HG03108 (cell line): ENCODE data around the gene BTRC.
"Not testable (repeated sequence)": the region's sequence is repeated elsewhere in the genome, so short reads cannot be mapped to it uniquely, and the experiment has no call there.

Experiments used
- ATAC-seq: cut with Tn5 transposase; IDR thresholded peaks from one replicate; pipeline ENCODE4 v1.9.1; 2021; ENCODE audit warnings: moderate library complexity; ENCODE audit not compliant: unreplicated experiment

BTRC gene

DNA sequence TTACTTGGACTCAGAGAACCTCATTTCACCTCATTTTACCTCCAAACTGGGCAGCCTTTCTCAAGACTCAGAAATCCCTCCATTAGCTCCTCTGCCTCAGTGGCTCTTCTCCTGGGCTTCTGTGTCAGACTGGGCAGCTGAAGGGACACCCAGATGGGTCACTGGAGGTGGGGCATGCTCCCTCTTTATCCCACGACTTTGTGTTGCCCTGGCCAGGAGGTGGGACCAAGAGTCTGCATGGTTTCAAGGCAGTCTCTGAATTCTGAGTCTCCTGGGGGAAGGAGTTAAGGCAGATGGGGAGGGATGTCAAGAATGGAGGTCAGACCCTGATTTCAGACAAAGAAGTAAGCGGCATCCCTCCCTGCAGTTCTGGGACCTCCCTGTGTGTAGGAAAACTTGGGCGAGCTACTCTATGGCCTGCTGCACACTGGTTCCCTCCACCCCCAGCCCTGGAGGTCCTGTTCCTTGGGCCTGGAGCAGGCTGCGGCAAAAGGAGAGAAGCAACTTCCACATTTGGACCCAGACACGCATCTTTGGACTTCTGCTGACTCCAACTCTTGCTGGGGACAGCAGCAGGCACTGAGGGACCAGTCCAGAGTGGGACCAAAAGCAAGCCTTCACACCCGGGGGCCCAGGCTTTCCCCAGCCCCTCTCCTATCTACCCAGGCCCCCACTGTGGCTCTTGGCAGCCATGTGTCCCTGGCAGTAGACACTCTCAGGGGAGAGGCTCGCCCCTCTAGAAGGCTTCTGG, 223.3 kb downstream of the BTRC start:
- no peak for ATAC-seq

DNA sequence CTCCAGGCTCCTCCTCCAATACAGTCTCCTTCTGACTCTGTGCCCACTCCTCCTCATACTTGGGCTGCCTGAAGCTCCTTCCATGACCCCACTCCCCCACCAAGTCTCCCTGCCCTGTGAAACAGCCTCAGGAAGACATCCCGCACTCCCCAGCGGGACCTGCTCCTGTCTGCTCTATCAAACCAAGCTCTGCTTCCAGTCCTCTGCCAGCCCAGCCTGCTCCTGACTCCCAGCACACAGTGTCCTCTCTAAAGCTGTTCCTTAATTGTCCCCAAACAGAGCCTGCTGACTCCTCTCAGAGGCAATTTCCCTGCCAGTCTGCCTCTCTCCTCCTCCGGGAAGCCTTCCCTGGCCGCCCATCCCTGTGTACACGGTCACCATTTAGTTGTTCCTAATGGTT, 224.2 kb downstream of the BTRC start:
- ATAC-seq, result no peak

DNA sequence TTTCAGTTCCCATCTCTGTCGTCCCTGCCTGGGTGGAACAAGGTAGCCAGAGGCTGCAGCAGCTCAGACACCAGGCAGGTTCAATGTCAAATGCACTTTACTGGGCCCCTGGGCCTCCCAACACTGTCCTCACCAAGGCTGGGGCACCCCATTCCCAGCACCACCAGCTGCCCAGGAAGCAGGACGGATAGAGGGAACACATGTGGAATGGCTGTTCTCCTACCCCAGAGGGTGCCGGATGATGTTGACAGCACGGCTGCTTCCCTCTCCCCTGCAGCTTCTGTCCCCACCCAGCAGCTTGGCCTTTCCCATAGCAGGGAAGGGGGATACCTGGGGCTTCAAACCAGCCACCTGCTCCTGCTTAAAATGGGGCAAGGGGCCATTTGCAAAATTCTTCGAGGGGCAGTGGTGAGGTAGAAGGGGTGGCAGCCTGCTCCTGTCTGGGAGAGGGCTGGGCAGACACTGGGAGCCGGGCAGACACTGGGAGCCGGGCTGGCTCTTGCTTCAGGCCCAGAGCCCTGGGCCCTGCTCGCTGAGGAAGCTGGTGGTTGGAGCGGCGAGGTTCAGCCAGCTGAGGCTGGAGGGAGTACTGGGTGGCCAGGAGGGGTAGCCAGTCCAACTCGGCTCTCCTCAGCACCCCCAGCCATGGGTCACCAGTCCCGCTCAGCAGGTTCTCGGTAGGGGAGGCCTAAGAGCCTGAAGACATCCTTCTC, 225.0 kb downstream of the BTRC start:
- ATAC-seq, result no peak

DNA sequence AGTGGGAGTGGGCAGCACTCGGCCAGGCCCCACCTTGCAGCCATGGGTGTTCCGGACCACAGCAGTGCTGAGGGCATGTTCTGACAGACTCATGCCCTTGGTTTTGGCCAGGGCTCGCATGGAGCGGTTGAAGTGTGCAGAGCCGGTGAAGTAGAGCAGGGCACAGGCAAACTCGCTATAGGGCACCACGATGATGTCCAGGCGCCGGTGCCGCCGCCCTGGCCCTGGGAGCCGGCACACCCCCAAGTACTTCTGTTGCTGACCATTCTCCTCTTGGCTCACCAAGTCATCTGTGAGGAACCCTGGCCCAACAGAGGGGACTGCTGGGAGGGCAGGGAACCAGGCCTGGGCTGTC, 225.5 kb downstream of the BTRC start:
- no peak for ATAC-seq

DNA sequence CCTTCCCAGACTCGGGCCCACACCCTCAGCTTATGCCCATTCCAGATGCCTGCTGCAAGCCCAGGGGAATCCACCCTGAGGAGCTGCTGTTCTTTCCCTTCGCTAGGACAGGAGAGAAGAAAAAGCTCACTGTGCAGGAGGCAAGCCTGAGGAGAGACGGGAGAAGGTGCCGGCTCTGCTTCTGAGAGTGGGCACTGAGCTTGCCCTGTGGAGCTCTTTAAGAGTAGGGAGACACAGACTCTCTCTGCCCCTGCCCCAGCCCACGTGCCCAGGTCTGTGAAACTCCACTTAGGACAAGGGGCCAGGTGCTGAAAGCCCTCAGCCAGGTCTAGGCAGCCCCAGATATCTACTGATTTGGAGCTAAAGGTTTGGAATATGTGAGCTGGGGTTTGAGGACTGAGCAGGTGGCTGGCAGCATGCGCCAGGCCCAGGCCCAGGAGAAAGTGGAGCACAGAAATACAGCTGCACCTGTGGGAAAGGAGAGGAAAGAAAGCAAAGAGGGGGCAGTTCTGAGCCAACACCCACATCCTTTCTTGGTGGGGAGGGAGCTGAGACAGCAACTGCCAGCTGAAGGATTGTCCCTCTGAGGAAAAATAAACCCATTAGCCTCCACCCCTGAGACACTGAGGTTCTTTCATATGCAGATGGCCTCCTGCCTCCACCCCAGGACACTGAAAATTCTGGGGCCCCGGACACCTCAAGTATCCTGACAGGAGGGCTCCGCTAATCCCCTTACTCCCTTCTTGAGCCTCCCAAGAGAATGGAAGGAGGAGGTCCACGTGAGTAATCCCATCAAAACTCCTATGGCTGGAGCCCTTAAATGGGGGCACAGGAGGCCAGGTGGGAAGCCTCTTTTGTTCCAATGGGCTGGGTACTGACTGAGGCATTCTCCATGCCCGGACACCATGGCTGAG, 226.8 kb downstream of the BTRC start:
- ATAC-seq, result no peak

DNA sequence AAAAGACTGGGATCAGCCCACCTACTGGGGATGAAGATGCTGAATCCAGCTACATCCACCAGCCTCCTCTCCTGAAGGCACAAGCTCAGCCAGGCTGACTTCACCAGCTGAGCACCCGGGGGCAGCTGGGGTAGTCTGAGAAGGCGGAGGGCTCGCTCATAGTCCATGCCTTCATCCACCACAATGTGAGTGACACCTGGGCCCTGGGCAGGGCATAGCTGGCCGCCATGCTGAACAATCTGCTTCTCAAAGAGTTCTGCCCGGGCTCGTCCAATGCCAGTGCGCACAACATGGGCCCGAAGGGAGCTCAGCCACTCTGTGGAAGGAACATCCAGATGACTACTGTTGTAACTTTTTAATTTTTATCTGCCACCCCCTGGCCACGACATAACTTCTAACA, 231.9 kb downstream of the BTRC start:
- ATAC-seq, result no peak

DNA sequence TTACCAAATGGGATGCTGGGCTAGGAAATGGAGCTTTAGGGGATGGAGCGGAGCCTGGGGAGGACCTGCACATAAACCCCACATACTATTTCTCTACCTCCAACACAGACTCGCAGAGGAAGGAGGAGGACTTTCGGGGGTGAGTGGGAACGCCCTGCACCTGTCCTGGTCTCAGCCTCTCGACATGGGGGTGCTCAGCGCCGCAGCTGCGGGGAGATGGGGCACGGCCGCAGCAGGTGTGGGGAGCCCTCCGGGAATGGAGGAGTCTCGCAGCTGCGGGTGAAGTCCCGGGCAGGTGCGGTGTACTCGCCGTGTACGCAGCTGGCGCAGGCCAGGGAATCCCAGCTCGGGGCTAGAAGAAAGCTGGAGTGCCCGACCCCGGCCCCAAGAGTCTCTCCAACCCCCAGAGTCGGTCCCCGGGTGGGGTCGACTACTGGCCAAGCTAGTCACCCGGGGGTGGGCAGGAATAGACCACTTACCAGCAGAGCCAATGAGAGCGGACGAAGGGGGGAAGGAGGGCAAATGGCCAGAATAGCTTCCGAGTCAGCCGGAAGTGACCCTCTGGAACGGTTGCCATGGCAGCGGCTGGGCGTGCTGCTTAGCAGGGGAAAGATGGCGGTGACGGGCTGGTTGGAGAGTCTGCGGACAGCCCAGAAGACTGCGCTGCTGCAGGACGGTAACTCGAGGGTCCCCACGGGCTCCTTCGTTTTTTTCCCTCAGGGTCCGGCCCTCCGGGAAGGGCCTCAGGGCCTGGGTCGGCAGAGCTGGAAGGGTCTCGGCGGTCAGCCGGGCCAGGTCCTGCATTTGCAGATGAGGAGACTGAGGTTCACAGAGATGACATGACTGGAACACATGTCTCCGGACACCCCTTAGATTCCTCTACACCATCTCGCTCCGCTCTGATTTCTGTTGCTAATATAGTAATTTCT, 234.0 kb downstream of the BTRC start, which contains the start of the genes DPCD and POLL:
DPCD (plus strand) TSS at position 597 of the 929 bp plus-strand sequence; CDS start at position 613, 16 bp downstream.
POLL (minus strand) TSS at position 533 of the 929 bp plus-strand sequence. CDS start 897 bp downstream, outside the sequence.
- ATAC-seq, result peak; percentile 96

DNA sequence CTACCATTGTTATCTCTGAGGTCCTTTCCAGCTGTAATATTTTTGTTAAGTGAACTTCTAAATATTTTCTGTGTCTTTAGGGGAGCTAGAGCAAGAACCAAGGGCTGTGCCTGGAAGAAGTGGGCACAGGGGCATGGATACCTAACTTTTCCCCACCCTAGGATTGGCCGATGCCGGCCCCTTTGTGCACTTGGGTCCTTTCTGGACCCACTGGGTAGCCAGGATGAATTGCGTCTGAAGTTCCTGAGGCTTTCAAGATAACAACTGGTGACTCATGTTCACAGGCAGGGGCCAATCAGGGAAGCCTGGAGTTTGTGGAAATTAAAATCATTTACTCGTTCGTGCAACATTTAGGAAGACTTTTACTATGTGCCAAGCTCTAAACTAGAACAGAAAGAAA, 234.9 kb downstream of the BTRC start:
- ATAC-seq, result no peak

DNA sequence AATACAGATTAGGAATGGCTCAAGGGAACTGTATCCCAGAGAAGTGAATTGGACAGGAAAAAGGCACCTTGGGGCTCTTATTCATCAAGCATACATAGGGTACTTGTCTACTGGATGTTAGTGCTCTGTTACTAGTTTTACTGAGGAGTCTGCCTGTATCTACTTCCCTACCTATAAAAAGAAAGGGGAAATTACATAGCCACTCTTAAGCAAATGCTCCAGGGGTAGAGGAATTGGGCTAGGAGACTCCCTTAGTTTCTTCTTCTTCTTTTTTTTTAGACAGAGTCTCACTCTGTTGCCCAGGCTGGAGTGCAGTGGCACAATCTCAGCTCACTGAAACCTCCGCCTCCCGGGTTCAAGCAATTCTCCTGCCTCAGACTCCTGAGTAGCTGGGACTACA, 239.4 kb downstream of the BTRC start:
- not testable (repeated sequence) for ATAC-seq

DNA sequence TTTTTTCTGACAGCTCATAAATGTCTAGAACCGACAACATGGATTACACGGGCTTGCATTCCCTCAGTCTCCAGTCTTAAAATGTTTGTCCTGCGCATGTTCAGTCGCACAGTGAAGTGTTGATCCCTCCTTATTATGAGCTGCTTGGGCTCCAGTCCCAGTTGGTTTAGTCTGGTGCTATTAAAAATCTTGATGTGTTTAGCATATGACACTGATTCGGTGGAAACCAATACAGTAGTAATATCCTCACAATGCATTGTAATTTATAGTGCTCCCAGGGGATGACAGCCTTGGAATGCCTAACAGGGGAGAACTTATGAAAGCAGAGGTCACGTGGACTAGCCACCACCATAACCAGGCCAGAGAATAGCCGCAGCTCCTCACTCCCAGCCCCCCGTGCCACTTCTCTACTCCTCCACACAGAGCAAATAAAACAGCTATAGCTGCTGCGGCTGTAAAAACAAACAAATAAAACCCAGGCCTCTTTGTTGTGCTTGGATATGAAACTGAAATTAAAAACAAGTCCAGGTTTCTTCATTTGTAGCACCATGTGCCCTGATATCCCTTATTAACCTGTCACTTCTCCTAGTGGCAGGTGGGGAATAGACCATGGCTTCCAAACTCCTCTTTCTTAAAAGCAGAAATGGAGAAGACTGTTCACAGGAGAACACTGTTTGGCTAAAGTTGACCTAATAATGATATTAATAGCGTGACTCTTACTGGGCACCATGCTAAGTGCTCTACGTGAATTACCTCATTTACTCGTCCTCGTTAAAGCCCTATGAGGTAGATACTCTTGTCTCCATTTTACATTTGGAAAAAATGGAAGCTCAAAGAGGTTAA, 241.8 kb downstream of the BTRC start:
- ATAC-seq, result no peak

DNA sequence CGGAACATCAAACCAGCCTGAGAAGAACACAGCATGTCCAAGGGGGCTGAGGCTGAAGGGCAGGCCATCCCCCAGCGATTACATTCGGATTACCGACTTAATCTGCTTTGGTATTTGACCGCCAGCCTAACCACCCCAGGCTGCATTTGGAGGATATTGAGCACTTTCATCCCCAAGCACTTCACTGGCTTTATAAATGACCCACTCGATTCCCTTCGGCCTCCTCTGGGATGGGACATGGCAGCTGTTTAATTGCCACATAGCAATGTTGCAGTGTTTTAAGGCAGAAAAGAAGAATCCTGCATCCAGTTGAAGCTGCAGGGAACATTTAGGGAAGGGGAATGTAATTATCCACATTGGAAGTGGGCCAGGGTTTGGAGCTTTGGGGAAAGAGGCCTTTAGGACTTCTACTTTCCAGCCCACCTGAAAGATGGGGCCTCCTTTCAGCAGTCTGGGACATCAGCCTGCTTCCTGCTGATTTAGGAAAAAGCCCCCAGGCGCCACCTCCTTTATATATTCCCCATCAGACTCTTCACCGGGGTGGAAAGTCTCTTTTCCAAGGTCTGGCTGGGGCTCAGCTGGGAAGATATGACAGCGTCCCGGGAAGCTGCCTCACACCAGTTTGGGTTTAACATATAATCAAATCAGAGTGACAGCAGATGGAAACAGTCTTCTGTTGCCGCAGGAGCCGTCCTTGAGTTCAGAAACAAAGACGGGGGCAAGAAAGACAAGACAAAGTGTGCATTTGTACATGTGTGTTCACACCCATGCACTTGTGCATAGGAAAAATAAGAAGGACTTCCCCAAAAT, 243.3 kb downstream of the BTRC start:
- no peak for ATAC-seq

DNA sequence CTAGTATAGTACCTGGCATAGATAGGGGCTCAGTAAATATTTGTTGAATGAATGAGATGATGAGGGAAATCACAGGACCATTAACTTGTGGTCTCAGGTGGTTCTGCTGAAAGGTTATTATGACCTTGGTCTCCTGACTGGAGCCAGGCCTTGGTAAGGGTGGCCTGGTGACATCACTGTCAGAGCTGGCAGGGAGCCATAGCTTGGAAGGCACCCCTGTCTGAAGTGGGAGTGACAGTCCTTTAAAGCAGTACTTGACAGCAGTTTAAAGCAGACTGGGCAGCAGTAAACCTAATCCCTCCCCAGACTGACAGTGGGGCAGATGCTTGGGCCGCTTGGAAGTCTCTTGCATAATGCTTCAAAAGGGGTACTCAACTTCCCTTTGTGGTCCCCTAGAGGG, 247.6 kb downstream of the BTRC start:
- ATAC-seq, result no peak

DNA sequence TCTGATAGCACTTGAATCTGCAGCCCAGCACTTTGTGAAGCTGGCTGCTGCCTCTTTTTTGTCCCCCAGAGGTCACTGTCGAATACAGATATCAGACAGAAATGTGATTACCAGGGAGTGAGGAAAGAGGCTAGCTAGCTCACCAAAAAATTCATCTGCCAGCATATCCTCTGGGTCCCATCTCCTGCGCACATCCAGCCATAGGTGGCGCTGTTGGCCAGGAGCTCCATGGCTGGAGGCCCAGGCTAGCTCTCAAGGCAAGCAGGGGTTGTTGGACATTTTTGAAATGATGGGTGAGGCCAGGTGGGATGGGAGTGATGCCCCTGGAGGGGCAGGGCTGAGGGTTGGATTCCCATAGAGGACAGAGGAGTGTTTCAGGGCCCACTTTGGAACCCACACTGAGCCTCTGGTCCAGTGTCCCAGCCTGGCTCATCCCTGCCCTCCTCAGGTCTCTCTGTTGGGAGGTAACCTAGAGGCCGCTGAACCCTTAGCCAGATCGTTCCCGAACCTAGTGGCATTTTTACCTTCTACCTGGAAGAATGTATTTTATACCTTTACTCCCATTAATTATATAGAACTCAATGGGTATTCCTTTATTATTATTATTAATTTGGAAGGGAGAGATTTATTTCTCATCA, 248.9 kb downstream of the BTRC start:
- ATAC-seq, result peak; percentile 65
